GM19463 (cell line): ENCODE measurements around the gene NR4A1.

Source experiments
- ATAC-seq: cut with Tn5 transposase; IDR thresholded peaks from one replicate; pipeline ENCODE4 v1.9.1; 2021; ENCODE audit warnings: mild to moderate bottlenecking, moderate library complexity; ENCODE audit not compliant: unreplicated experiment

NR4A1 gene

GRCh38 chr12:52057638-52058576, 6.7 kb downstream of the NR4A1 start:
- ATAC-seq, result no peak

- ATAC-seq, result no peak
Observed at GRCh38 chr12:52058631-52059361, 7.6 kb downstream of the NR4A1 start.

GRCh38 chr12:52059582-52060497, 8.6 kb downstream of the NR4A1 start:
- ATAC-seq, result no peak

GRCh38 chr12:52060498-52061177, 9.4 kb downstream of the NR4A1 start:
- ATAC-seq, result no peak

GRCh38 chr12:52061470-52062166, 10.4 kb downstream of the NR4A1 start:
- no peak for ATAC-seq

- no peak for ATAC-seq
Observed at GRCh38 chr12:52062167-52063081, 11.2 kb downstream of the NR4A1 start.

GRCh38 chr12:52063082-52063924, 12.1 kb downstream of the NR4A1 start:
- ATAC-seq, result no peak

- ATAC-seq, result no peak
Observed at GRCh38 chr12:52063981-52064649, 12.9 kb downstream of the NR4A1 start.

- ATAC-seq, result no peak
Observed at GRCh38 chr12:52066346-52067080, 15.3 kb downstream of the NR4A1 start.

GRCh38 chr12:52067081-52067374, 15.8 kb downstream of the NR4A1 start:
- no peak for ATAC-seq

GRCh38 chr12:52069327-52070184, 18.3 kb downstream of the NR4A1 start, which contains the start of gene ATG101:
TSS of gene ATG101 (plus strand) at chr12:52069978. CDS start at chr12:52073651, 3,673 bp downstream.
- ATAC-seq, result peak; percentile 94

- peak; percentile 11 for ATAC-seq
Observed at GRCh38 chr12:52070185-52070925, 19.1 kb downstream of the NR4A1 start.

- ATAC-seq, result no peak
Observed at GRCh38 chr12:52073531-52074381, 22.5 kb downstream of the NR4A1 start.
